ENCODE measurements around the gene ARHGAP6.

ARHGAP6 gene

DNA sequence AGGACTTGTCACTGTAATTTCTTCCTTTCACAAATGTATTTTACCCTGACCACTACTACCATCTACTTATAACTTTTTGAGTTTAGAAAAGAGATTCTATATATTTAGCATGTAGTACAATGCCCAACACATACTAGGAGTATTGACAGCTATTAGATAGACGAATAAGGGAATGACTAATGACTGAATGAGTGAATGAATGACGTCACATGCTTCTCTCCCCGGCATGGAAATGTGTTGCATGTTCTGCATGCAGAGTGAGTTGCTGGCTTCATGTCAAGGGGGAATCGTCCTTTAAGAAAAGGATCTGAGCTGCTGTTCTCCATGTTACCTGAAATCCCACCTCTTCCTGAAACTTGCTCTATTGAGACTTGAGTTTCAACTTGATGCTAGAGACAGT, 459.9 kb downstream of the ARHGAP6 start:
- DNase-seq, result no peak

DNA sequence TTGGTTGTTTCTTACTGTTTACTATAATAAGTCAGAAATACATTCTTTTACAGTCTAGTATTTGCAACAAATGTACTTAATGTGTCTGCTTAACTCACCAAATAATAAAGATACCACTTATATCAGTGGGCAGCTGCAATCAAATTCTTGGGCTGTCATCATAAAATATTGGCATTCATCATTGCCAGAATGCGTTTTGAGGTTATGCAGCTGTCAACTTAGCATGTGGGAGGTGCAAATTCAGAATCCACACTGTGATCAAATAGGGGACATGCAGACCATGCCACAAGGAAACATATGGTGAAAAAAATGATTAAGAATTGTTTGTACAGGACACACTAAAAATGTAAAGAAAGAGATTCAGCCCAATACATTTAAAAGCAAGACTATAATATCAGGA, 468.0 kb downstream of the ARHGAP6 start:
- DNase-seq, result no peak

DNA sequence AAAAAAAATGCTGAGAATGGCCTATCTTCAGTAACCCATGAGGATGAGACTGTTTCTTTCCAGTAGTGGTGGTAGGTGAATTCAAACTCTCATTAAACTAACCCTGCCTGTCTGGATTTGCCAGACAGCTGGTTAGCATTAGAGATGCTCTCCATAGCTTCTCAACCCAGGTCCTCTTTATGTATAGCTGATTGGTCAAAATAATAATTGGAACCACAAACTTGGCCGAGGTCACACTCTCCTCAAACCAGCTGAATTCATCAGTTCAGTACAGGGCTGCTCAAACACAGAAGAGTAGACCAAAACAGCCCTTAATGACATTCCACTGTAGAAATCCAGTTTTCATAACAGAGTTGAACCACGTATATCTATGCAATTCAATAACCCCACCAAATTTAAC, 469.2 kb downstream of the ARHGAP6 start:
- no peak for DNase-seq

DNA sequence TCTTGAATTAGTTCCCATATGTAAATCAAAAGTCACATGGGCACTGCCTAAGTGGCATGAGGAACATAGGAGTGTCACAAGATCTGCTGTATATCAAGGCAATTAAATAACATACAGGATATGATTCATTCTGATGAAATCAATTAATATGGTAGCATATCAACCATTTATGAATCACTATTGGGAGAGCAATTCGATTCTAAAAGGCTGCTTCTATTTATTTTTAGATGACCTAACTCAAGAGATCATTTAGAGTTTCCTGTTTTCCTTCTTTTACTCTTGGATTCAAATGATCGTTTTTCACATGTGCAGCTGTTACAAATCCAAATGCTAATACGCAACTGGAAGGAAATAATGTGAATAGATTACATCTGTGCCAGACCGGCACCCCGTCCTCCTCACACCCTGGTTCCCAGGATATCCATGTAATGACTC, 472.7 kb downstream of the ARHGAP6 start:
- no peak for DNase-seq

- DNase-seq, result no peak
These were observed 474.8 kb downstream of the ARHGAP6 start for GRCh38 chrX:11190745-11191510.

GRCh38 chrX:11189097-11189496, 476.6 kb downstream of the ARHGAP6 start:
- no peak for DNase-seq

DNA sequence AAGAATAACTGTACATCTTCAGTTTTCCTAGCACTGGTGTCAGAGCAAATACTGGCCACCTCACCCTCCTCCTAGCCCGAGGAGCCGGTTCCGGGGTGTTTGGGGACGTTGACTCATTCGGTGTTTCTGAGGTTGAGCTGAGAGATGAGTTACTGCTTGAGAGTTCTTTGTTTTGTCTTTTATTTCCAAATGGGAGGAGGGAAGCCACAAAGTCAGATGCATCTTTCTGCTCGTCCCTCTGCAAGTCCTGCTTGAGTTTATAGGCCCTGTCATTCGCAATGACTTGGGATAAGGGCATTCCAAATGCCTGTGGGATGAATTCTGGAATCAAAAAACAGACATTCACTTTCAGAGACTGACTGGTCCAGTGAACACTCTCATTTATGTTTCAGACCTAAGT, 477.1 kb downstream of the ARHGAP6 start:
- DNase-seq, result no peak

DNA sequence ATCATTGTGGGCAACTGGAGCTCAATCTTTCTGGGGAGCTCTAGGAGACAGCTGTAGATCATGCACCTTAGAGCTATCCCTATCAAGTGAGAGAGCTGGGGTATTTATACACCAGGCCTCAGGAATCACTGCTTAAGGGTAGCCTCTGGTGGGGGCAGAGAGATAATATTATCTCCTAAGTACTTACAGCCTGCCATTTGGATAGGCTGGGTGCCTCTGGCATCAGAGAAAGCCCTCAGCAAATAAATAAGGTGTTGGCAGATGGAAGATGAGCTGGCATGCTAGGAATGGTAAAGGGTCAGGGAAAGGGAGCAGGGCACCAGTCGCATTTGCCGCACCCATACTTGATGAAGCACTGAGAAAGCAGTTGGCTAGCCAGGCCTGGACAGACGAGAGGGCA, 478.7 kb downstream of the ARHGAP6 start:
- no peak for DNase-seq

DNA sequence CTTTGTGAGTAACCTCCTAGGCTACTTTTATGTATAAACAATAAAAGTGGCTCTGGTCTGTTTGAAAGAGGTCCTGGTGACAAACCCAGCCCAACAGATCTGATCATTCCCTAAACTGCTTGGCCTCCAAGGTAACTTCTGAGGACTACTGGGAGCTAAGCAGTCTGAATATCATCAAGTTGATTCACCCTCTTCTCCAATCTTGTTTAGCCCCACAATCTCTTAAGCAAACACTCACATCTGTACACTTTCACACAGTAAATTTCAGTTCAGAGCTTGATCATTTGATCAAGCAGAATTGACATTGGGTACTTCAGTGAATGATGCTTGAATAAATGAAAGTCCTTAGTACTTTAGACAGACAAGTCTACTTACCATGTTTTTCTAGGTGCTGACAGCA, 479.9 kb downstream of the ARHGAP6 start:
- DNase-seq, result no peak

- DNase-seq, result no peak
These were observed 485.1 kb downstream of the ARHGAP6 start for GRCh38 chrX:11180571-11180970.

DNA sequence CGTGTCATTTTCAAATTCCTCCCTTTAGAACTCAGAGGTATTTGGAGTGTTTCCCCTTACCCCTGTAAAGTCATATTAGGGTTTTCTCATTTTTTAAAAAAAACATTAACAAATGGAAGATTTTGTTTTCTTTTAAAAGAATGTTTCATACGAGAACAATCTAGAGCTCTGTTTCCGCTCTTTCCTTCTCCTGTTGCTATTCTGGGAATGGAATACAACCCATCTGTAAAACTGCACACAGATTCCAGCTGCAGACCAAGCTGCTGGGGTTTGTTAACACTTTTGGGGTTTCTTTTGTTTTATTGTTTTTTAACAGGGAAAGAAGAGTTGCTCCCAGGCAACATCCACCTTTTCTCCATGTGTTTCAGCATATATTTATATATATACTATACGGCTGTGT, 493.3 kb downstream of the ARHGAP6 start:
- DNase-seq, result no peak

- DNase-seq, result no peak
These were observed 493.8 kb downstream of the ARHGAP6 start for GRCh38 chrX:11171956-11172355.

- no peak for DNase-seq
These were observed 501.3 kb downstream of the ARHGAP6 start for GRCh38 chrX:11164433-11164832.

GRCh38 chrX:11159149-11159548, 506.6 kb downstream of the ARHGAP6 start:
- DNase-seq, result no peak

DNA sequence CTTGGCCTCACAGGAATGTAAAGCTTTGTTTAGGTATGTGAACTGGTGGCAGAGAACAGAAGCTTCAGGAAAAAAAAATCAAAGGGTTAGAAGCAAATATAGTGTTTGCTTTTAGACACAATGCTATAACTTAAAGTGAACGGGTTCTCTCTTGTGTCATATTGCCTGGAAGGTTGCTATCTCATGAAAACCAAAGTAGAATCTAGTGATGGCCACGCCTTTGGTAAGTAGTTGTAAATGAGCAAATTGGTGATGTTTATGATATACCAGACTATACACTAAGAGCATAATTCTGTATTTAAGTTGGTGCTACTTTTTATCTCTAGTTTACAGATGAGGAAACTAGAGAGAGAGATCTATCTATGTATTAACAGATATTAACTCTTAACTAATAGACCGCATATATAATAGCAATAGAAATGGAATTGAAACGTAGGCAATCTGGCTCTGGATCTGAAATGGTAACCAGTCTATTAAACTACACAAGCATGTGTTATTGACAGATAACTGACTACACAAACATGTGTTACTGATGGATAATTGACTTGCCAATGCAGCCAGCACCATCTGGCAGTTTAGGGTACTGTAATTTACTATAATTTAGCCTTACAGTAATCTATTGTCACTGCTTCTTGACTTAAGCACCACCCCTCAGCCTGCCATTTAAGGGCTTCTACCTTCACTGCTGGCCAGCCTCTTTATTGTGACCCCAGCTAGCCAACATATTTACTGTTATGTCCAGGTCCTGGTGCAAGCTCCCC, 513.7 kb downstream of the ARHGAP6 start:
- DNase-seq, result no peak

DNA sequence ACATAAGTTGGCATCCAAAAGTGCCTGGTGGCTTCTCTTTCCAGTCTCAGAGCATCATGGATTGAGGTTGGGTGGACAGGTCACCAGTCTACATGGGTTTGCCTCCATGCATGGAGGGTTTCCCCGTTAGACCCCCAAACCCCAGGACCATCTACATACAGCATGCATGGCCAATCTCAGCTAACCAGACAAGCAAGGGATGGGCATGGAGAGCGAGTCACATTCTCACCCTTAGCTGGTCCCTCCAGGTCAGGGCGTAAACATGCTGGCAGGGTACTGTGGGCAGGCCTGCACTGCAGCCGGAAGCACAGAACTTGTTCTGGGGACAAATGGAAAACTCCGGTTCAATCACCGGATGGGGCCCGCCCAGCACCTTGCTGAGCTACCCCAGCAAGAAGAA, 517.3 kb downstream of the ARHGAP6 start:
- DNase-seq, result no peak

- no peak for DNase-seq
These were observed 519.3 kb downstream of the ARHGAP6 start for GRCh38 chrX:11146411-11146810.

GRCh38 chrX:11143931-11144678, 521.6 kb downstream of the ARHGAP6 start:
- DNase-seq, result peak; percentile 65

DNA sequence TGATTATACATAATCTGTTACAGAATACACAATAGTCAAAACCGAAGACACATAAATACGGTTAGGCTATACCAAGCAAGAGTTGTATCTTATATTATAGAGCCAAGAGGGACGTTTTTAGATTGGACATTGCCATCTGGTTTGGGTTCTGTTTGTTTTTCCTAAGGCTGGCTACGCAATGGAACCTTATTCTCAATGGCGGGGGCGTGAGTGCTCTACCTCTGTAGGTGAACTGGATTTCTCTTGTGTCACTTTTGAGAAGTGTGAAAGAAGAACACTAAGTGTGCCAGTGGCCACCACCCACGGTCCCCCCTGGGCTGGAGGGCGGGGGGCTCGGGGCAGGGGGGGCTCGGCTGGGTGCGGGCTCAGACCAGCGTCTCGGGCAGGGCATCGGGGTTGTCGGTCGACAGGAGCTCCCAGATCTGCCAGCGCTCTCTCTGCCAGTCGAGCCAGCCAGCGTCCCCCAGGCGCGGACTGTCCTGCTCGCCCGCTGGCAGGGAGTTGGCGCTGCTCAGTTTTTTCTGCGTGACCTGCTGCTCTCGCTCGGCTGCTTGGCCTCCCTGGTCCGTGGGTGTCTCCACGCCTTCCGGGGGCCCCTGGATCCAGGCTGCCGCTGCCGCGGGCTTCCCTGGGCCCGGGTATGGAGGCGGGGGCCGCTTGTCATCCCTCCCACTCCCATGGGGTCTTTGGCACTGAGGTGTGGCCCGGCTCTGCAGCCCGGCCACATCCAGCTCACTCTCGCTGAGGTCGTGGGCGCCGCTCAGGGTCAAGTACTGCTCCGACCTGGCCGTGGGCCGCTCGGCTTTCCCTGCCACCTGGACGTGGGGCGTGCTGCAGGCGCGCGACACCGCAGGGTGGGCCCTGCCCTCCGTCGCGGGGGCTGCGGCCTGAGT, 527.0 kb downstream of the ARHGAP6 start:
- DNase-seq, result no peak

DNA sequence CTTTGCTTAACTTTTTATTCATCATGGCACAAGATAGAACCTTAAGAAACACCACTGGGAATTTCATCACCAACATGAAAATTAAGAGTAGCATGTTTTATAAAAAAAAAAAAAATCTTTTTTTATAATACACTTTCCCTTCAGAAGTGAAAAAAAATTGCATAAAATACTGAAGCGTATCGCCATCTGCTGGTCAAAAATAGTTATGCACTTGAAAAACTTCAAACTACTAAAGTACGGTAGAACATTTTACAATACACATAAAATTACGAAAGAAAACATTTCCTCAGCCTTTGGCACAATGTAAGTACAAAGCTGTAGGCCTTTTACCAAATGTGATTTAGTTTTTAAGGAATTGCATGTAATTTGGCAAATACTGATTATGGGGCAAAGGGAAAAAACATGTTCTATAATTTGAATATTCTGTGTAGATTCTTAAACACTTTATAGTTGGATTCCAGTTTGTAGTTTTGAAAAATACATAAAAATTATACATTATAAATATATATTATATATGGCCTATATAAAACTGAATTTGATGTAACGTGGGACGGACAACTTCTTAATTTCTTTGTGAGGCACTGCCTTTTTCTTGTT, 528.1 kb downstream of the ARHGAP6 start:
- DNase-seq, result no peak

- no peak for DNase-seq
These were observed 530.0 kb downstream of the ARHGAP6 start for GRCh38 chrX:11135564-11136185.

DNA sequence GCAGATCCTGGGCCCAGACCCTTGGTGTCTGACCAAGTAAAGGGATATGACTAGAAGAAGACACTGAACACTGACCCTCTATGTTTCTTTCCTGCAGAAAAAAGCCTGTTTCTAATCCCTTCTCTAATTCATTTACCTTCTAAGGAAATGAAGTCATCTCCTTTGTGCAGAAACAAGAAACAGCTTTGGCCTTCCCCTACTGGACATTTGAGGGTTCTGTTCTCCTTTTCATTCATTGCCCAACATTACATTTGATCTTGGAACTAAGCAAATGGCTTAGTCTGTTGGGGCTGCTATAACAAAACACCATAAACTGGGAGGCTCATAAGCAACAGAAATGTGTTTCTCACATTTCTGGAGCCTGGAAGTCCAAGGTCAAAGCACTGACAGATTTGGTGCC, 534.6 kb downstream of the ARHGAP6 start:
- no peak for DNase-seq

Measured in activated CD8-positive, alpha-beta memory T cell treated with anti-CD3 and anti-CD28 coated beads for 24 hours (primary cell).